MM.1S (cell line): ENCODE measurements around the gene PHF21B.

Source experiments
- CTCF ChIP-seq: fragments of 300-600 bp; sonication (generic); IDR thresholded peaks from 2 replicates; pipeline ENCODE4 v1.5.1; 2016; ENCODE audit warnings: antibody characterized with exemption, low read length, mixed read lengths
- EZH2 ChIP-seq: fragments of 300-600 bp; sonication (generic); optimal IDR thresholded peaks from 2 replicates; pipeline ENCODE3; 2017; ENCODE audit warnings: low read depth, mild to moderate bottlenecking, antibody characterized with exemption, low read length, mixed read lengths
- EZH2phosphoT487 ChIP-seq: fragments of 300-600 bp; sonication (generic); IDR thresholded peaks from 2 replicates; pipeline ENCODE4 v1.6.1; 2018; ENCODE audit warnings: antibody characterized with exemption, low read length

DNA sequence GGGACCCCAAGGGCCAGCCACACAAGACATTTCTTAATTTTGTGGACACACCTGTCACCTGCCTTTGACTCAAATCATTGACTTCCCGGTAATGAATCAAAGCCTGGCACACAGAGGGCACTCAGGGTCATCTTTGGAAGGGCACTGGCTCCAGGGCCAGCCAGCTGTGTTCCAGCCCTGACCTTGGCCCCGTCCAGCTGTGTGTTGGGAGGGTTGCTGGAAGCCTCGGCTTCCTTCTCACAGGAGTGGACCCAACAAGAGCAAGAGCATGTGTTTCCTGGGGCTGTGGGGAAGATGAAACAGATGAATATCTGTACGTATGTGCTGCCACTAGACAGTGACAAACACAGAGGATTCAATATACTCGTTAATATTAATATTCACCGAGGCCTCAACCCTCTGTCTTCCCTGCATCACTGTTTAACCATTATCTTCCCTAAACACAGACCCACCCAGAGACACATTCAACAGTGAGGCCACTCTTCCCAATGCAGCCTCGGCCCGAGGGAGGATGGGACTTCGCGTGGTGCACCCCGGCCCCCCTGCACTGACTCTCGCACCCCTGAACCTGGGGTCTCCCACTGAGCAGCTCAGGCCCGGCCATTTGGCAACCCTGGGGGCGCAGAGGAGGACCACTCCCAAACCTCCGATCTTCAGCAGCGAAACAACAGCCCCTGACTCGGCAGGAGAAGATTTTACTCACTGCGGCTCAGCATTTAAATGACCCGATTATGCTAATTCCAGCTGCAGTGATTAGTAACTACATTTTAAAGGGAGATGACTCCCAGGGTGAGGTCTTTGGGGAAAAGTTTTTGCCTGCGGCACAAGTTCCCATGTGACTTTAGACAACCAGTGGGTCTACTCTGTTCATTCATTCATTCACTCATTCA is 45.7 kb downstream of the PHF21B start:
- TF ChIP-seq CTCF (no peak), EZH2phosphoT487 (no peak), EZH2 (no peak)
